Retina (tissue), 1 donor: ENCODE results near the gene XCR1.
"Not testable (repeated sequence)": the region's sequence is repeated elsewhere in the genome, so short reads cannot be mapped to it uniquely, and the experiment has no call there.

Experiments
- DNase-seq: peaks from one replicate; pipeline ENCODE4 v3.0.0-alpha.2; 2016

Gene XCR1

DNA sequence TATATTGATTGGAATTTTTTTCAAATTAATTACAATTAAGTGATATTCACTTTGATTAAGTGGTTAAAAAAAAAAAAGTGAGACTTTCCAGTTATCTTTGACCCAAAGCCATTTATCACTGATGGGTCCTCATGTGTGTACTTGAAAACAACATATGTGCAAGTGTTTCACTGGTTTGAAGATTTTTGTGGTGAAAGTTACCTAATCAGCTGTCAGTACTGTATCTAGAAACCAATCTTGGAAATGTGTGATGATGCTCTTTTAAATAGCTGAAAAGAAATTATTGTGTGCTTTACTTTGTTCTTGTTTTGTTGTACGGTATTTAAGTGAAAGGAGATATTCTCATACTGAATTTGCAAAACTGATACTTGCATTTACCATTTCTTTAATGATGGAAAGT is 11.6 kb upstream of the XCR1 start:
- no peak for DNase-seq

DNA sequence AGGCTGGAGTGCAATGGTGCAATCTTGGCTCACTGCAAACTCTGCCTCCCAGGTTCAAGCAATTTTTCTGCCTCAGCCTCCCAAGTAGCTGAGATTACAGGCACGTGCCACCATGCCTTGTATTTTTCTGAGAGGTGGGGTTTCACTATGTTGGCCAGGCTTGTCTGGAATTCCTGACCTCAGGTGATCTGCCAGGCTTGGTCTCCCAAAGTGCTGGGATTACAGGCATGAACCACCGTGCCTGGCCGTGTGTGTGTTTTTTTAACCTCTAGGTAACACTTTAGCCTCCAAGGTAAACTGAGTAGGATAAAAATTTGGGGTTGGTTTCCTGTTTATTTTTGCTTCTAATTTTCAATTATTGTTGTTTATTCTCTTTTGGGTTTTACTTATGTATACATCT is 10.8 kb upstream of the XCR1 start:
- DNase-seq, result not testable (repeated sequence)

DNA sequence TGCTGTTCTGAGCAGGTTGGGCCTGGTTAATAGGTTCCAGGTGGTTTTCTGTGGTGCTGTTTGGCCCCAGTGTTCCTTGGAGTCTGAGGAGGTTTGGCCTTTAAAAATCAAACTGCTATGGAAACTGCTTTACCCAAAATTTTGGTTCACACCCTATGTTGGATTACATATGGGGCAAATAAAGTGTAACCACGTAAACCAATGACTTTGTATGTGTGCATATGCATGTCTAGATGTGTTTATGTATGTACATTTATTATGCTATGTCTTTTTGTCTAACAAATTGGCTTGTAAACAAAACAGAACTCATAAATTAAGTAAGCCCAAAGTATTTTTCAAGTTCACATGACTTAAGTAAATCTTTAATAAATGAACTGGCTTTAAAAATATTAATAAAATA is 8.9 kb upstream of the XCR1 start:
- DNase-seq, result no peak

DNA sequence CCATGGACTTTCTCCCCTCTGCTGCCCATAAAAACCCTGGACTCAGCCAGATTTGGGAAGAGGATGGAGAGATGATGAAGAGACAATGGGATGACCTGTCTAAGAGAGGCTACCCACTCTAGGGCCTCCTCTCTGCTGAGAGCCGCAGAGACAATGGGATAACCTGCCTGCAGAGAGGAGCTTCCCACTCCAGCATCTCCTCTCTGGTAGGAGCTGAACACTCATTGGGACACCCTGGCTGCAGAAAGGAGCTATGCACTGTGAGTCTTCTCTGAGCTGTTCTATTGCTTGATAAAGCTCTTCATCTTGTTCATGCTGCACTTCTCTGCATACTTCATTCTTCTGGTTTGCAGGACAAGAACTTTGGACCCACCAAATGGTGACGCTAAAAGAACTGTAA is 4.5 kb upstream of the XCR1 start:
- no peak for DNase-seq

DNA sequence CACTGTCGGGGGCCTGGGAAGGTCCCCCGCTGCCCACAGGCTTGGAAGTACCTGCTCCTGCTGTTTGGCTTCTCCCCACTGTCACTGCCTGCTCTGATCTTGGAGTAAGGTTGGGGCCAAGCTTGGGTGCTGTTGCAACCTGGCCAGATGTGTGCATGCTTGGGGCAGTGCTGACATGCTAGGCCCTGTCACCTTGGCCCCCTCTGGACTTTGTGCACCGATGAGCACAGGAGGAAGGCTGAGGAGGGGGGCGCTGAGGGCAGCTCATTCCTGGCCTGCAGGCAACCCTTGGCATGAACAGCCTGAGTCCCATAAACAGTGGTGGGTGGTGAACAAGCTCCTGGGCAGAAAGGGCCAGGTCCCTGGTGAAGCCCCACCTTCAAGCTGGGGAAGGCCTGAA is 4.0 kb upstream of the XCR1 start:
- DNase-seq, result no peak

DNA sequence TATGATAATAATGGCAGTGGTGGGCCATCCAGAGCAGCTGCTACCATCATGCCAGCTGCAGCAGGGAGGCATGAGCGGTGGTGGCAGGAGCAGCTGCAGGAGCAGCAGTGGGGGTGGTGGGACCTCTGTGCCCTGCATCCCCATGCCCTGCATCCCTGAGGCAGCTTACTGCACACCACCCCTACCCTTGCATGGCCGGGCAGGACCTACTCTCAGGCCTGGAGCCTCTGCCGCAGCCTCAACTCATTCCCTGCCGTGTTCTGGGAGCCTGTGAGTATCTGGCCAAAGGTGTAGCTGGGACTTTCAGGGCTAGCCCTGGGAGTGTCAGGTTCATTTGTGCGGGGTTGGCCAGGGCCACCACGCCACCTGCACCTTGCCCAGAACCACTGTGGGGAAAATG is 3.3 kb upstream of the XCR1 start:
- DNase-seq, result no peak

DNA sequence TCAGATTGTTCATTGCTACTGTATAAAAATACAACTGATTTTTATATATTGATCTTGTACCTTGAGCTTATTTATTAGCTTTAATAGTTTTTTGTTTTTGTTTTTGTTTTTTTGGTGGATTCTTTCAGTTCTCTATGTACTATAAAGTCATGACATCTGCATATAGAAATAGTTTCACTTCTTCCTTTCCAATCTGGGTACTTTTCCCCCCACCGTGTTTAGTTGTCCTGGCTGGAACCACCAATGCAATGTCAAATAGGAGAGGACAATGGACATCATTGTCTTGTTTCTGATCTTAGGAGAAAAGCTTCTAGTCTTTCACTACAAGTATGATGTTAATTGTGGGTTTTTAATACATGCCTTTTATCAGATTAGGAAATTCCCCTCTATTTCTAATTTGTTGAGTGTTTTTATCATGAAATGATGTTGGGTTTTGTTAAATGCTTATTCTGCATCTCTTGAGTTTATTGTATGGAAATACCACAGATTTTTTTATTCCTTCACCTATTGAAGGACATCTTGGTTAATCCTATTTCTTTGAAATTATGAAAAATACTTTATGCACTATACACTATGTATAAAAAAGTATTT is 2.8 kb upstream of the XCR1 start:
- no peak for DNase-seq

DNA sequence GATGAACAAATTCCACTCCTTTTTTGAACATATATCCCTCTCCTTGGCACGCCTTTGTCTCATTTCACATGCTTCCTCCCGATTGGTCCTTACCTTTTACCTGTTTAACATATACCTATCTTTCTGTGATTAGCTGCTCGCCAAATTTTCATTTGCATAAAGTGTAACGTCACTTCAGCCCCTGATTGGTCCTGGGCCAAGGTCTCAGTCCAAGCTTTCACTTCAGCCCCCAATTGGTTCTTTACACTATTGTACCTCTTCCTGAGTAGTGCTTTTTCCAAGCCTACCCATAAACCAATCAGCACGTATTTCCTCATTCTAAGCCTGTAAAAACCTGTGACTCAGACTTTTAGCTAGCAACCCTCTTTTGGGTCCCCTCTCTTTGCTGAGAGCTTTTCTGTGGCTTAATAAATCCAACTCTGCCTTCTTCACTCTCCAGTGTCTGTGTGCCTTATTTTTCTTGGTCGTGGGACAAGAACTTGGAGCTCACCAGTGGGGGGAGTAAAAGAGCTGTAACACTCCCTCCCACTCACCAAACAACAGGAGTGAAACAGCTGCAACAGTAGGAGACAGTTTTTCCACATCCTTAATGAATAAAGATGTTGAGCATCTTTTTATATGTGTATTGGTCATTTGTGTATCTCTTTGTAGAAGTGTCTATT is 584 bp upstream of the XCR1 start:
- DNase-seq, result no peak

DNA sequence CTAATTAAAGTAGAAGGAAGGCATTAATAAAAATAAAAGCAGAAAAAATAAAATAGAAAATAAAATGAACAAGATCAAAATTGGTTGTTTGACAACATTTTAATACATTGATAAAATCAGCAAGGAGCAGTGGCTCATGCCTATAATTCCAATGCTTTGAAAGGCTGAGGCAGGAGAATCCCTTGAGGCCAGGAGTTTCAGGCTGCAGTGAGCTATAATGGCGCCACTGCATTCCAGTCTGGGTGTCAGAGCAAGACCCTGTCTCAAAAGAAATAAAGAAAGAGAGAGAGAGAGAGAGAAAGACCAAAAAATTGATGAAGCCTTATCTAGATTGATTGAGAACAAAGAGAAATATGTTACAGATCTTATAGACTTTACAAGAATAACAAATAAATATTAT is 2.1 kb downstream of the XCR1 start:
- peak; percentile 20 for DNase-seq

DNA sequence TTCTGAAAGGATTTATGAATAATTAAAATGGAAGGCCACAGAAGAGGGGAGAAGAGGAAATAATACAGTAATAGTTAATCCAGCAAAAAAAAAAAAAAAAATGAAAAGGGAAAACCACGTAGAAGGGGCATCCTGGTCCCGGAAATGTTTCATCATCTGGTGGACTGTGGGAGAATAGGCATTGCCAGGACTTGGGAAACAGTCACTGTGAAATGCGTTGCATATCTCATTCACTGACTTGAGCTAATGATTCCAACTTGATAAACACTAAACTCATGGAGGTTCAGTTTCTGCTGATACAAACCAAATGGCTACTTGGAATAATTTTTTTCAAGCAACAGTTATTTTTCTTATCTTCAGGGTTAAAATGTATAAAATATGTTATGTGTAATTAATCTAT is 3.2 kb downstream of the XCR1 start:
- no peak for DNase-seq

DNA sequence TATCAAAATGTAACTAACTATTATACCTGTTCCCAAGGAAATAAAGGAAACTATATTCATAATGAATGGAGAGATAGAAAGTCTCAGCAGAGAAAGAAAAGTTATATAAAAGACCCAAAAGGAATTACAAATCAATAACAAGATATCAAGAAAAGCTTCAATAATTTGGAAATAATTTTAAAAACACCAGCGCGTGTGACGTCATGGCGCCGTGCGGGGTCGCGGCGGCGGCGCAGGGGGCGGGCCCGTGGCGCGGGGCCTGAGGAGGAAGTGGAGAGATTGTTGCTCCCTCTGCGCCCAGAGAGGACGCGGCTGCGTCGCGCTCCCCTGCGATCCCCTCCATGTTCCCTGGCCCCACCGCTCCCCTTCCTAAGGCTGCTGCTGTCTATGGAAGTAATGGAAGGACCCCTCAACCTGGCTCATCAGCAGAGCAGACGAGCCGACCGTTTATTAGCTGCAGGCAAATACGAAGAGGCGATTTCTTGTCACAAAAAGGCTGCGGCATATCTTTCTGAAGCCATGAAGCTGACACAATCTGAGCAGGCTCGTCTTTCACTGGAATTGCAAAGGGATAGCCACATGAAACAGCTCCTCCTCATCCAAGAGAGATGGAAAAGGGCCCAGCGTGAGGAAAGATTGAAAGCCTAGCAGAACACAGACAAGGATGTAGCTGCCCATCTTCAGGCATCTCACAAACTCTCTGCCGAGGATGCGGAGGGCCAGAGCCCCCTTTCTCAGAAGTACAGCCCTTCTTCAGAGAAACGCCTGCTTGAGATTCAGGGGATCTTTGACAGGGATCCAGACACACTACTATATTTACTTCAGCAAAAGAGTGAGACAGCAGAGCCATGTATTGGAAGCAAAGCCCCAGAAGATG is 4.1 kb downstream of the XCR1 start:
- DNase-seq, result no peak

DNA sequence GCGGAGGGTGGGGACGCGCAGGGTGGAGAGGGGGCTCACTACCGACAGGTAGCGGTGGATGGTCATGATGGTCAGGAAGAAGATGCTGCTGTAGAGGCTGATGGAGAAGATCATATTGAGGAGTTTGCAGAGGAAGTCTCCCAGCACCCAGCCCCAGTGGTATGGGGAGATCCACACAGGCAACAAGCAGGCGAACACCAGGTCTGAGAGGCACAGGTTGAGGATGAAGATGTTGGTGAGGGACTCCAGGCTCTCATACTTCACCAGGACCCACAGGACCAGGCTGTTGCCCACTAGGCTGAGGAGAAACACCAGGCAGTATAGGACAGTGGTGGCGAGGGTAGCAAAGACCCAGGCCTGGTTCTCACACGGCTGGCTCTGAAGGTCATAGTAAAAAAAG is 5.8 kb downstream of the XCR1 start:
- DNase-seq, result no peak

DNA sequence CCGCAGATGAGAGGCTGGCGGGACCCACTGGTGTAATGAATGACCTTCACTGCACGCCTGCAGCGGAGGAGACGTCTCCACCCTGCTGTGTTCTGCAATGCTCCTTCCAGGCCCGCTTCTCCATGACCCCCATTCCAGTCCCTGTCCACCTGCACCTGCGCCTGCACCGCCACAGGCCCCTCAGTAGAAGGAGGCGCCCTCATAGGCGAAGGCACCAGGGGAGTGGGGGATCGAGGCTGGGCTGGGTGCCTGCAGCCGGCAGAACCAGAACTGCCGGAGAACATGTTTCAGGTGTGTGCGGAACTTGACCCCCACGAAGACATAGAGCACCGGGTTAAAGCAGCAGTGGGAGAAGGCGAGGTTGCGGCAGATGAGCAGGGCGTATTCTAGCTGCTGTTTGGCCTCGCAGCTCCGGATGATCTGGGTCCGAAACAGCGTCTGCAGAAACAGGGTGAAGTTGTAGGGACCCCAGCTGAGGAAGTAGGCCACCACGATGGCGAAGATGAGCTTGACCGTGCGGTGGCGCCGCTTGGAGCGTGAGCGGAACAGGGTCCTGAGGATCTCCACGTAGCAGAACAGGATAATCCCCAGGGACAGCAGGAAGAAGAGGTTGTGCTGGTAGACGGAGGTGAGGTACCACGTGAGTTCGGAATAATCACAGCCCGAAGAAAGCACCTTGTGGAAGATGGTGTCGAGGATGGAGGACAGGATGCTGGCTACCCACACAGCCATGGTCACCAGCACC is 6.3 kb downstream of the XCR1 start:
- no peak for DNase-seq

DNA sequence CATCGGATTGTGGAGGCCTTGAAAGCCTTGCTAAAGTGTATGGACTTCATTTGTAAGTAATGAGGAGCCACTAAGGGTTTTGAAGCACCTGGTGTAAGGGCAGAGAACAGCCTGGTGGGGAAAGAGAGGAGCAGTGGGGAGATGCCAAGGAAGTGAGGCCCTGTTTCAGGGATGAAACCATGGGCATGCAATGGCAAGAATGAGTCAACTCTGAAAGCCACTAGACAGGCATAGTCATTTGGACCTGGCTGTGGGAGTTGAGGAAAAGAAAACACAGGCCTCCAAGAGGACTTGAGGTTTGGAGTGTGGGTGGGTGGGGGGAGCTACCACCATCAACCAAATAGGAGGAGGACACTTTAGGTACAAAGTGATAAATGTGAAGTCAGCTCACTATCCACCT is 7.6 kb downstream of the XCR1 start:
- no peak for DNase-seq

DNA sequence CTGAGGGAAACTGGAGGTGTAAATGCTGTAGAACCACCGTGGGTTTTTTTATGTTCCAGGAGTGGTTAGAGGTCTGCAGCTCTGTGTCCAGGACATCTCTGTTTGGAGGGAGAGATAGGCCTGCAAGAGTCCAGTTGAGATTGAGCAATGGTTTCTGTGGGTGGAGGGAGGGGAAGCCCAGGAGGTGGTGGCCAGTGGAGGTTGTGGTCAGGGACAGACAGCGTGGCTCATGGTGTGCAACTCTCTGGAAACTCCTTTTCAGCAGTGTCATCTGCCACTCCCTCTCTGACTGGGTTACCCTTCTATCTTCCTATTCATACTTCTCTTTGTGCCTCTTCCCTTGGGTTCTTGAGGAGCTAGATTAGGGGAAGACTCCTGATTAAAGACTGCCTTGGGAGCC is 9.6 kb downstream of the XCR1 start:
- no peak for DNase-seq

DNA sequence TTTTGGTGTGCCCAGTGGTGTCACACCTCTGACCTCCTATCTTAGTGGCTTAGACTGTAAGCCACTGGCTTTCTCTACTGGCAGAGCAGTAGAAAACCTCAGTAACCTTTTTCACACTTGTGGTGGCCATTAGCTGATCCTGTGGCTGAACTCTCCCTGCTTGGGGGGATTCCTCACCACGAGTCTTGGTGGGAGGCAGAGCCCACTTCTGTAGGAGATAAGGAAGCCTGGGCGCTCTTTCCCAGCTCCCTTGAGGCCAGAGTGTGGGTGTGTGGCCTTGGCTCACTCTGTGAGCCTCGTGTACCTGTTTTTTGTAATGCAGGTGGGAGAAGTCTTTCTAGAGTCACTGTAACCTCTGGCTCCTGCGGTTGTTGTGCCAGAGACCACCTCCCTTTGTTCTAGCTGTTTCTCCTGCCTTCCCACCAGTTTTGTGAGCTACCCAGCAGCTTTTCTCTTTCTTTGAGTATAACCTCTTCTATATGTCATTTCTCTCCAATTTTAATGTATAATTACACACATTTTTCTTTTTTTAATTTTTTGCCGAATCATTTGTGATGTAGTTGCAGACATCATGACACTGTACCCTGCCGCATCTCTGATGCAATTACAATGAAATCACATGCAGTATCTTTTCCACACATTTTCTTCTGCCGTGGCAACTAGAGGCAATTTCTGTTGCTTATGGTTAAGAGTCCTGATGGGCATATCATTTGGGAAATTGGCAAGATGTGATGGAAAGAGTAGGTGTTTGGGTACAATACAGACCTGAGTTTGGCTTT is 13.8 kb downstream of the XCR1 start:
- no peak for DNase-seq

DNA sequence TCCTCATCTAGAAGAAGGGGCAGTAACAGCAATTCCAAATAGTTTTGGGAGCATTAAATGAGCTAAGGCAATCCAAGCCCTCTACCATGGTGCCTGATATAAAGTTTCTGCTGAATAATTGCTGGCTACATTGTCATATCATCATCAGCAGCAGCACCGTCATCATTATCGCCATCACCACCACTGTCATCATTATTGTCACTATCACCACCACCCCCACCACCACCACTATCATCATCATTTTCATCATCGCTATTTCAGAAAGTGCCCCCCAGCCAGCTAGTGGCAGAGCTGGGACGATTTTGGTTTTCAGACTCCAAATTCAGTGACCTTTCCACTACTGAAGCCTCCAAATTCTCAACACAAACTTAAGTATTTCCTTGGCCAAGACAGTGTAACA is 15.0 kb downstream of the XCR1 start:
- DNase-seq, result no peak

DNA sequence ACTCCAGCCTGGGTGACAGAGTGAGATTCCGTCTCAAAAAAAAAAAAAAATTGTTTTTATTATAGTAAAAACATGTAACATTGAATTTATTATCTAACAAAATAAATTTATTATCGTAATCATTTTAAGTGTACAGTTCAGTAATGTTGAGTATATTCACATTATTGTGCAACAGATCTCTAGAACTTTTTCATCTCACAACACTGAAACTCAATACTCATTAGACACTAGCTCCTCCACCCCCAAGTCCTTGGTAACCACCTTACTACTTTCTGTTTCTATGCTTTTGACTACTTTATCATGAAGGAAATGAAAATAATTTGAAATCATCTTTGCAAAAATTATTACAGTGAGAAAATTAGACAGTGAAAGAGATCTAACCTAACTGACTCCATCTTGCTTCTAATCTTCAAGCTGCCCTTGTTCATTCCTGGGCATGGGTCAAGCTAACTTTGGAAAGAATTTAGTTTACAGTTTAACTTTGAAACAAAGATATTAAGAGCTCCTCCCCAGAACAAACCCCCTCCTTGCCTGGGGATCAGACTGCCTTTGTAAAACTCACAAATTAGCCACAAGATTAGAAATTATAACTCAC is 16.7 kb downstream of the XCR1 start:
- no peak for DNase-seq

DNA sequence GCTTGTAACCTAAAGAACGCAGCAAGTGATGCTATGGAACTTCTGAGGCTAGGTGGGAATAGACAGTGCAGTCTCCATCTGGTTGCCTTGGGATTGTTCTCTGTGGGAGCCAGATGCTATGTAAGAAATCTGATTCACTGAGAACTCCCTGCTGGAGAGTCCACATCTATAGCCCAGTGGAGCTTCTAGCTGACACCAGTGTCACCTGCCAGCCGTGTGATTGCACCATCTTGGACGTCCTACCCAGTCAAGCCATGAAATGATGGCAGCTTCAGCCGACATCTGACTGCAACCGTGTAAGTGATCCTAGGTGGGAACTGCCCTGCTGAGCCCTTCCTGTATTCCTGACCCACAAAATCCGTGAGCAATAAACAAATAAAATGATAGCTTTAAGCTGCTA is 19.2 kb downstream of the XCR1 start:
- DNase-seq, result no peak

DNA sequence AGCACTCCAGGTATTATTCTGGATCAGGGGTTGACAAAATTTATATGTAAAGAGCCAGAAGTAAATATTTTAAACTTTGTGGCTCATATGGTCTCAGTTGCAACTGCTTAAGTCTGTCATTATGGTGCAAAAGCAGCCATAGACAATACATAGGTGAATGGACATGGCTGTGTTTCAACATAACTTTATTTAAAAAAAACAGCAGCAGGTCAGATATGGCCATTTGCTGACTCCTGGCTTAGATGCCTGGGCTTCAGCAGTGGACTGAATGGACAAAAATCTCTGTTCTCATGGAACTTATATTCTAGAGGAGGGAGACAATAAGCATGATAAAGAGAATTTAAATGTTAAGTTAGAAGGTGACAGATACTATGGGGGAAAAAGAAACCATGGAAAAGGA is 20.0 kb downstream of the XCR1 start:
- DNase-seq, result no peak

DNA sequence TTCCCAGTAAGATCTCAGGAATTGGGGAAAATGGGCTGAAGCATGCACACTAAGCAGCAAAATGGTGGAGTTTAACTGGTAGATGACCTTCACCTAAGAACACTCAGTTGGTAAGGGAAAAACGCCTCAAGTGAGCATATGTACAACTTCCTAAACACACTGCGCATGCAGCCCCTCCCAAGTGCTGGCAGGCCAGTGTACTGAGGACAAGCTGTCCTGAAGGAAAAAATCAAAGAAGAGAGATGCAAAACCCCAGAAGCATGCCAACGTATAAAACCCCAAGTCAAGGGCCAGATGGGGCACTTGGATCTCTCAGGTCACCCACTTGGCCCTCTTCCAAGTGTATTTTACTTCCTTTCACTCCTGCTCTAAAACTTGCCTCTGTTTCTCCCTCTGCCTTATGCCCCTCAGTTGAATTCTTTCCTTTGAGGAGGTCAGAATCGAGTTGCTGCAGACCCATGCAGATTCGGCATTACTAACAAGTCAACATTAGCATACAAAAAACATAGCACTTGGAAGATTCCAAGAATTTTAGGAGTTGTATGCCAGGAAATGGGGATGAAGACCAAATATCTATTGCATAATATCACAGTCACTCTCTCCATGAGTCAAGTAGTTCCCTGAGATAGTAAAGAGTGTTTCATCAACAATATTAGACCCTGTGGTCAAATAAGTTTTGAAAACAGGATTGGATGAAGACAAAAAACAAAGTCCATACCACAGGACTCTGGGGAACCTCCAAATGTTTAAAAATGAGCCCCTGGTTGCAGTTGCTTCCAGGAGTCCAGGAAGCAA is 20.8 kb downstream of the XCR1 start:
- no peak for DNase-seq
